HTERT RPE-1 (cell line): ENCODE measurements around the gene ADM5.

Experiments used
- in situ Hi-C: fragments of 300-500 bp; cut with MboI; formaldehyde crosslinking; loops from 4 replicates; pipeline ENCODE4 v1.14.3; 2020; ENCODE audit warnings: low sequenced_read_pairs

The ADM5 gene, protein sequence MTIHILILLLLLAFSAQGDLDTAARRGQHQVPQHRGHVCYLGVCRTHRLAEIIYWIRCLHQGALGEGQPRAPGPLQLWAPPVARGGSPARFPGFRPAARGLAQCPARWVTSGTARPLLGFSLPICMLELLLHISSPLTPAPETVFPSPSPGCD

DNA sequence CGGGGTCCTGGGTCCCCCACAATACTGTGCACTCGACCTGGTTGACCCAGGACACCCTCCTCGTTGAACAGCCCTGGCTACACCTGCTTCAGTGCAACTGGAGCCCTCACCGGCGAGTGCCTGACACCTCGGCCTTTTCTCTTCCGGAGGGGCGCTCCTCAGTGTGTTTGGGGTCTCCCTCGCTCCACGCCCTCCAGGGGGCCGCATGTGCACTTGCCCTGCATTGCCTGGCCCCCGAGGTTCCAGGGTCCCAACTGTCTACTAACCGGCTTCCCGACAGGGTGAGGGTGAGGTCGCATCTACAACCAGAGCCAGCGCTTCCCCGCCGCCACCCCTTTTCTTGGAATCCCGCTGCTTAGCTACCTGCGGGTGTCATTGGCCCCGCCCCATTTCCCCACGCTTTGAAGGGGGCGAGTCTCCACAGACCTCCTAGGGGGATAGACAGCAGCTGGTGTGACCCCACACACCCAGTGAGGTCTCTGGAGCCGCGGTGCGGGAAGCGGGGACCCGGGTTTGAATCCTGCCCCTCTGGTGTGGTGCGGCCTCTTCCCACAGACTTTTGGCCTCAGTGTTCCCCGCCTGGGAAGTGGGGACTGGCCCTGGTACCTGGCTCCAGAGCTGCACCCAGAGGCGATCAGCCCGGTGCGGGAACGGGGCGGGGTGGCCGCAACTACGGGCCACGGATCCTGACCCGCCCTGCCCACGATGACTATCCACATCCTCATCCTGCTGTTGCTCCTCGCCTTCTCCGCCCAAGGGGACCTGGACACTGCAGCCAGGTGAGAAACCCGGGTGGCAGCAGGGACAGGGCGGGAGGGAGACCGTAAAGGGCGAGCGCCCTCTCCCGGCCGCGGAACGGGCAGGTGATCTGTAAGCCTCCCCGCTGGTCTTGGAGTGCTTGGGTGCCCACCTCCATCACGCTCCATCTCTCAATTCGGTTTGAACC is at the start of gene ADM5:
Gene ADM5, plus strand, starts transcription at position 462 of the 946 bp plus-strand sequence. Its CDS starts 244 bp downstream, at position 706.
- in situ Hi-C loops: no loop called here

DNA sequence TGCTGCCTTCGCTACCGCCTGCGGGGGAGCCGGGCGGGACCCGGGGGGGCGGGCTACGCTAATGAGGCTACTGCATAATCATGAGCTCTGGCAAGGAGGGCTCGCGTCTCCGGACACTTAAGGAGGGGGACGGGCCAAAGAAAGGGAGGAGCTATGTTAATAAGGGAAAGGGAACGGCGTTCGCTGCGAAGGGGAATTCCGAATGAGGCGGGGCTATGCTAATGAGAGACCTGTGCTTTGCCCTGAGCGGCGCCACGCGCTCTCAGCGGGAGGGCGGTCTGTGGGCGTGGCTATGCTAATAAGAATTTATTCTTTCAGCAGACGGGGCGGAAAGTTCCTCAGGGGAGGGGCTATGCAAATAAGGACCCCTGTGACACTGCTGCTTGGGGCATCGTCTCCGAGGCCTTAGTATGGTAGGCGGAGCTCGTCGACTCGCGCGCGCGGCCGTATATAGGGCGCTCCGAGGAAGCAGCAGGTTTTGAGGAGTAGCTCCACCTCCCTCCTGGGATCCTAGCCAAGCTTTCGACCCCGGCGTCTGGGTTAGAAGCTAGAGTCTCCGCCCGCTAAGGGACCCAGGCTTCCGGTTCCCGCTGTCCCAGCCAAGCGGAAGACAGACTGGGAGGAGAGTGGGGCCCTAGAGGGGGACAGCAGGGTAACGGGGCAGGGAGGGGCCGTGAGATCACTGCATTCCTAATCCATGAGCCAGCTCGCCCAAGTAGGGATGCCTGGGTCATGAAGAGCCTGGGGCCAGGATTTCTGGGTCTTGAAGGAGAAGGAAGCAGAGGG is 49.1 kb upstream of the ADM5 start, which contains the start of gene RRAS:
Gene RRAS, minus strand, starts transcription at position 31 of the 786 bp plus-strand sequence. CDS start 45 bp downstream, outside the sequence.
- in situ Hi-C loops: no loop called here

DNA sequence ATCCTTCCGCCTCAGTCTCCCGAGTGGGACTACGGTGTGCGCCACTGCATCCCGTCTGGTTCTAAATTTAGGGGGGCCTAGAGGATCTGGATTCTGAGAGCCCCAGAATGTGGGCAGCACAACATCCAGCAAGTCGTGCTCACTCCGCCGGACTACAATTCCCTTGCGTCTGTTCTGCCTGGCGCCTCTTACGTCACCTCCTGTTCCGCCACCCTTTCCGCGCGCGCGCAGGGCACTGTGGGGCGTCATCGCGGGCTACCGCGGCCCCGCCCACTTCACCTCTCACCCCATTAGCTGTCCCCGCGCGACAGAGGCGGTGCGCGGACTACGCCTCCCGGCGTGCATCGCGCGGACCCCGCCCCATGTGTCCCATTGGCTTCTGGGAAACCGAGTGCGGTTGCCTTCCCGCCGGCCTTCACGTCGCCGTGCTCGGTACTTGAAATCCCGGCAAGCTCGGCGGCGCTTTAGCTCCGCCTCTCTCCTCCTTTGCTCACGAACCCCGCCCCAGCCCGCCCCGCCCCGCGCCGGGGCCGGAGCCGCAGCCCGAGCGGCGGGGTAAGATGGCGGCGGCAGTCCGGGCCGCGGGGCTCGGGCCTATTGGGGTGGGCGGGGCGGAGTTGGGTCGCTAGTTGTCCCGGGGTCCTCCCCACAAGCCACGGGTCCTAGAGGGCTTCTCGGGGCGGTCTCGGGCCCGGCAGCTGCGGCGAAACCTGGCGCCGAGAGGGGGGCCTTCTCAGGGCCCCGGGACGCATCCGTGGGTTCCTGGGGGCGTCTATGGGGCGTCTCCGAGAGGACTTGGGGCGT is 47.5 kb upstream of the ADM5 start, which contains the start of gene SCAF1:
Gene SCAF1, plus strand, starts transcription at position 522 of the 804 bp plus-strand sequence. CDS start 2,818 bp downstream, outside the sequence.
- in situ Hi-C loops: no loop called here

DNA sequence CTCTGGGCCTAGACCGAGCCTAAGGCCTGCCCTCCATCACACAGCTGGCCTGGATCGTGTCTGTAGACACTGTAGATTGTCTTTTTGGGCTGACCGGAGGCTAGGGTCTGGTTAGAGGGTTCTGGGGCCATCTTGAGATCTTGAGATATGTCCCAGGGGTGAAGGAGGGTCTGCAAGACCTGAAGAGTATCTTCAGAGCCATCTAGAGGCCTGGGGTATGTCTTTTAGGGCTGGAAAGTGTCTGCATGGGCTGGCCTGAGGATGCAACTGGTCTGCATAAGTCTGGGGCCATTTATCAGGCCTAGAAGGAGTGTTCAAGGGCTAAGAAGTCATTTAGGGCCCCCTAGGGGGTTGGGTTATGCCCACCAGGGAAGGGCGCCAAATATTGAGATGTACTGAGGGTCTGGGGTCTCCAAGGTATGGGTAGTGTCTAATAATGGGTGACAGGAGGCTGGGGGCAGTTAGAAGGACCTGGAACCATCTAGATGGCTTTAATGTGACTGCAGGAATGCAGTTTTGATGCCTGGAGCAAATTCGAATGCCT is 46.8 kb upstream of the ADM5 start:
- in situ Hi-C loops: no loop called here

DNA sequence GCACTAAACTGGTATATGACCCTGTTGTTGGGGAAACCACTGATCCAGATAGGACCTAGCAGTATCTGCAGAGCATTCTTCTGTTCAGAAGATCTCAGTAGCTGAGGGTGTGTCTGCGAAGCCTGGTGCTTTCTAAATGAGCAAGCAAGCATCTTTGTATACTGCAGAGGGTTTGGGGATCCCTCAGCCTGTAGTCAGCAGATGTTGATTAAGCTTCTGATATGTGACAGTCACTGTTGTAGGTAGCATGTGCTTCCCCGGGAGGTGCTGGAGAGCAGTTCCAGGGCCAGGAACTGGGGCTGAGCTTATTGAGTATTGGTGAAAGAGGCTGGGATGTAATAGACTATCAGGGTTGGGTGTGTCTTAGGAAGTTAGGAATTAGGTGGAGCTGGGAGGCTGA is 45.9 kb upstream of the ADM5 start:
- in situ Hi-C loops: no loop called here

DNA sequence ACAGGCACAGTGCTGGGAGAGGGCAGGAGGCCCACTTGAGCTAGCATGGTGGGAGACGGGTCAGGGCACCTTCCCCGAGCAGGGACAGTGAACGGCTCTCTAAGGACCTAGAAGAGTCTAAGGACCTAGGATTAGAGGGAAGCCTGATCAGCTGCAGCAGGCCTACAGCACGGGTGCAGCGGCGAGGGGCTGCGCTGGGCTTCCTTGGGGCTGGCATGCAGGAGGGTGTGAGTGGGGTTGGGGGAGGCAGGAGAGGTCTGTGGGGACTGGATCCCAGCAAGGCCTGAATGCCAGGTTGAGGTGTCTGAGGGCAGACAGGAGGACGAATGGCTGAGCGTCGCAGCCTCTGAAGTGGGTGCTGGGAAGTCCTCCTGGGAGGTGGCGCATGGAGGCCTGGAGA is 43.8 kb upstream of the ADM5 start:
- in situ Hi-C loops: no loop called here

DNA sequence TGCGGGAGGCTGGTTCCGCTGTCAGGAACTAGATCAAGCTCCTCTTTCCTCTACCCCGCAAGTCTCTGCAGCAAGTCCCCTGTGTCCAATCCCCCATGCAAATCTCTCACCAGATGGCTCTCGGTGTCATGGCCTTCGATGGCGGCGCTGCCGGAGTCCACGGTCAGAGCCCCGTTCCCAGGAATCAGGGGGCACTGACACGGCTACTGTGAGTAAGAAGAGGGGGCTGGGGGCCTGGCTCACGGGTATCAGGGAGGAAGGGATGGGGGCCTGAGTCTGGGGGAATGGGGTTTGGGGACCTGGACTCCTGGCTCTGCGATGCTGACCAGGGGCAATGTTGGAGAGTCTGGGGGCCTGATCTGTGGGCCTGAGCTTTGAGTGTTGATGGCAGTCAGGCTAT is 43.4 kb upstream of the ADM5 start:
- in situ Hi-C loops: no loop called here

DNA sequence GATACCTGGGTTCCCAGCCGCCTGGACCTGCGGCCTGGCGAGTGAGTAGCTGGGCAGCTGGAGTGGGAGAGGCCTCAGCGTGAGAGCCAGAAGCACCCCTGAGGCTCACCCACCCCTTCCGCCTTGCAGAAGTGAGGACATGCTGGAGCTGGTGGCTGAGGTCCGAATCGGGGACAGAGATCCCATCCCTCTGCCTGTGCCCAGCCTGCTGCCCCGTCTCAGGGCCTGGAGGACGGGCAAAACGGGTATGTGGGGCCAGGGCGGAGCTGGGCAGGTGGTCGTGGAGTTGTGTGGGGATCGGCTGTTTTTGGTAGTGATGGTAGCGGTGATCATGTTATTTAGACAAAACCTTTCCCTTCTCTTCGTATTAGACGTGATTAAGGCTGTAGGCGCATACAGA is 42.8 kb upstream of the ADM5 start:
- in situ Hi-C loops: no loop called here

DNA sequence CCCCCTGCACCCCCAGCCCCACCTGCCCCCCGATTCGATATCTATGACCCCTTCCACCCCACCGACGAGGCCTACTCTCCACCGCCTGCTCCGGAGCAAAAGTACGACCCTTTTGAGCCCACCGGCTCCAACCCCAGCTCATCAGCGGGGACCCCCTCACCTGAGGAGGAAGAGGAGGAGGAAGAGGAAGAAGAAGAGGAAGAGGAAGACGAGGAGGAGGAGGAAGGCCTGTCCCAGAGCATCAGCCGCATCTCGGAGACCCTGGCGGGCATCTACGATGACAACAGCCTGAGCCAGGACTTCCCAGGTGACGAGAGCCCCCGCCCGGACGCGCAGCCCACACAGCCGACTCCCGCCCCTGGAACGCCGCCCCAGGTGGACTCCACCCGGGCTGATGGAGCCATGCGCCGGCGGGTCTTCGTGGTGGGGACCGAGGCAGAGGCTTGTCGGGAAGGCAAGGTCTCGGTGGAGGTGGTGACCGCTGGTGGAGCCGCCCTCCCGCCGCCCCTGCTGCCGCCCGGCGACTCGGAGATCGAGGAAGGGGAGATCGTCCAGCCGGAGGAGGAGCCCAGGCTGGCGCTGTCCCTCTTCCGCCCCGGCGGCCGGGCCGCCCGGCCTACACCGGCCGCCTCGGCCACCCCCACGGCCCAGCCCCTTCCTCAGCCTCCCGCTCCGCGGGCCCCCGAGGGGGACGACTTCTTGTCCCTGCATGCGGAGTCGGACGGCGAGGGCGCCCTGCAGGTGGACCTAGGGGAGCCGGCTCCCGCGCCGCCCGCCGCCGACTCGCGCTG is 38.2 kb upstream of the ADM5 start:
- in situ Hi-C loops: no loop called here

DNA sequence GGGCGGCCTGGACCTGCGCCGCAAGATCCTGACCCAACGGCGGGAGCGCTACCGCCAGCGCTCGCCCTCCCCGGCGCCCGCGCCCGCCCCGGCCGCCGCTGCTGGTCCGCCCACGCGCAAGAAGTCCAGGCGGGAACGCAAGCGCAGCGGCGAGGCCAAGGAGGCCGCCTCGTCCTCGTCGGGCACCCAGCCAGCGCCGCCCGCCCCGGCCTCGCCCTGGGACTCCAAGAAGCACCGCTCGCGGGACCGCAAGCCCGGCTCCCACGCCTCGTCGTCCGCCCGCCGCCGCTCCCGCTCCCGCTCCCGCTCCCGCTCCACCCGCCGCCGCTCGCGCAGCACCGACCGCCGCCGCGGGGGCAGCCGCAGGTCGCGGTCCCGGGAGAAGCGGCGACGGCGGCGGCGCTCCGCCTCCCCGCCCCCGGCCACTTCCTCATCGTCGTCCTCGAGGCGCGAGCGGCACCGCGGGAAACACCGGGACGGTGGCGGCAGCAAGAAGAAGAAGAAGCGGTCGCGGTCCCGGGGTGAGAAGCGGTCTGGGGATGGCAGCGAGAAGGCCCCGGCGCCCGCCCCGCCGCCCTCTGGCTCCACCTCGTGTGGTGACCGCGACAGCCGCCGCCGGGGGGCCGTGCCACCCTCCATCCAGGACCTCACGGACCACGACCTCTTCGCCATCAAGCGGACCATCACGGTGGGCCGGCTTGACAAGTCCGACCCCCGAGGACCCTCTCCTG is 37.4 kb upstream of the ADM5 start:
- in situ Hi-C loops: no loop called here

DNA sequence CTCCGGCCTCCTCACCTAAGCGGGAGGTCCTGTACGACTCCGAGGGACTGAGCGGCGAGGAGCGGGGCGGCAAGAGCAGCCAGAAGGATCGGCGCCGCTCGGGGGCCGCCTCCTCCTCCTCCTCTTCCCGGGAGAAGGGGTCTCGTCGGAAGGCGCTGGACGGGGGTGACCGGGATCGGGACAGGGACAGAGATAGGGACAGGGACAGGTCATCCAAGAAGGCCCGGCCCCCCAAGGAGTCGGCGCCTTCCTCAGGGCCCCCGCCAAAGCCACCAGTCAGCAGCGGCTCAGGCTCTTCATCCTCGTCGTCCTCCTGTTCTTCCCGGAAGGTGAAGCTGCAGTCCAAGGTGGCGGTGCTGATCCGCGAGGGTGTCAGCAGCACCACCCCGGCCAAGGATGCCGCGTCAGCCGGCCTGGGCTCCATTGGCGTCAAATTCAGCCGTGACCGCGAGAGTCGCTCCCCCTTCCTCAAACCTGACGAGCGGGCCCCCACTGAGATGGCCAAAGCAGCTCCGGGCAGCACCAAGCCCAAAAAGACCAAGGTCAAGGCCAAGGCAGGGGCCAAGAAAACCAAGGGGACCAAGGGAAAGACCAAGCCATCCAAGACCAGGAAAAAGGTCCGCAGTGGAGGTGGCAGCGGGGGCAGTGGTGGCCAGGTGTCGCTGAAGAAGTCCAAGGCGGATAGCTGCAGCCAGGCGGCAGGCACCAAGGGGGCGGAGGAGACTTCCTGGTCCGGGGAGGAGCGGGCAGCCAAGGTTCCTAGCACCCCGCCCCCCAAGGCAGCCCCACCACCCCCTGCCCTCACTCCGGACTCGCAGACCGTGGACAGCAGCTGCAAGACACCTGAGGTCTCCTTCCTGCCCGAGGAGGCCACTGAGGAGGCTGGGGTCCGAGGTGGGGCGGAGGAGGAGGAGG is 36.6 kb upstream of the ADM5 start:
- in situ Hi-C loops: no loop called here

DNA sequence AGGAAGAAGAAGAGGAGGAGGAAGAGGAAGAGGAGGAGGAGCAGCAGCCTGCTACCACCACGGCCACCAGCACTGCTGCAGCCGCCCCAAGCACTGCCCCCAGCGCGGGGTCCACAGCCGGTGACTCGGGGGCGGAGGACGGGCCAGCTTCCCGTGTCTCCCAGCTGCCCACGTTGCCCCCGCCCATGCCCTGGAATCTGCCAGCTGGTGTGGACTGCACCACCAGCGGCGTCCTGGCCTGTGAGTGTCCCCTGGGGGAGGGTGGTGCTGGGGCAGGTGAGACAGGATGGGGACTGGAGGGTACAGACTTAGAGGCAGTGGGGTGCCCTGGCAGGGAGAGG is 36.0 kb upstream of the ADM5 start:
- in situ Hi-C loops: no loop called here

DNA sequence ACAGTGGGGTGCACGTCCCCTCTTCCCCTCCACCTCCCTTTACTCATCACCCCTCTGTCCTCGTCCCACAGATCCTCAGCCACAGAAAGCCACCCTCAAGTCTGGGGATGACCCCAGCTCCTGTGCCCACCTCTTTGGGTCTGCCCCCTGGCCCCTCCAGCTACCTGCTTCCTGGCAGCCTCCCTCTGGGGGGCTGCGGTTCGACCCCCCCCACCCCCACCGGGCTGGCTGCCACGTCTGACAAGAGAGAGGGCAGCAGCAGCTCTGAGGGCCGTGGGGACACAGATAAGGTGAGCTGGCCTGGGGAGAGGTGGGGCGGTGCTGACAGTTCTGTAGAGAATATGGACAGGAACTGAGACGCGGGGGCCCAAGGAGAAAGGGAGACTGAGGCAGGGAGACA is 34.8 kb upstream of the ADM5 start:
- in situ Hi-C loops: no loop called here

DNA sequence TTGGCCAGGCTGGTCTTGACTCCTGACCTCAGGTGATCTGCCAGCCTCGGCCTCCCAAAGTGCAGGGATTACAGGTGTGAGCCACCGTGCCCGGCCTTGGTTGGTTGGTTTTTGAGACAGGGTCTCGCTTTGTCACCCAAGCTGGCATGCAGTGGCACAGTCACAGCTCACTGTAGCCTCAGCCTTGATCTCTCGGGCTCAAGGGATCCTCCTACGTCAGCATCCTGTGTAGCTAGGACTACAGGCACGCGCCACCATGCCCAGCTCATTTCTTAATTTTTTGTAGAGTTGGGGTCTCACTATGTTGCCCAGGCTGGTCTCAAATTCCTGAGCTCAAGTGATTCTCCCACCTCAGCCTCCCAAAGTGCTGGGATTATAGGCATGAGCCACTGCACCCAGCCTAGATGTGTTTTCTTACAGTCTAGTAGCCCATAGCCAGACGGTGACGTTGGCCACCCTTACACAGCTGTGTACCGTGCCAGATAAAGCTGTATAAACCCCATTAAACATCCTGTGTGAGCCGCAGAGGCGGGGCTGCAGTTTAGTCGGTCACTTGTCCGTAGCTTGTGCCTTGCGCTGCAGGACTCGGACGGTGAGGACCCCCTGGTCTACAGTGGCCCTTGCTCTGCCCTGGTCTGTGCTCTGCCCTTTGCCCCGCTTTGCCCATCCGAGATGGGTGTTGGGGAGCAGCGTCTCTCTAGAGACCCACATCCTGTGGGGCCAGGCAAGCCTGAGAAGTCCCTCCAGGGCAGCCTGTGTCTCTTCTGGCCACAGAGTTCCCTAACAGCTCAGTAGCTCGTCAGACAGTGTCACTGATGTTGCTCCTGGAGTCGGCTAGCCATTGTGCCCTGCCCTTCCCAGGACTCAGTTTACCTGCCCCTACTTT is 33.6 kb upstream of the ADM5 start:
- in situ Hi-C loops: no loop called here

DNA sequence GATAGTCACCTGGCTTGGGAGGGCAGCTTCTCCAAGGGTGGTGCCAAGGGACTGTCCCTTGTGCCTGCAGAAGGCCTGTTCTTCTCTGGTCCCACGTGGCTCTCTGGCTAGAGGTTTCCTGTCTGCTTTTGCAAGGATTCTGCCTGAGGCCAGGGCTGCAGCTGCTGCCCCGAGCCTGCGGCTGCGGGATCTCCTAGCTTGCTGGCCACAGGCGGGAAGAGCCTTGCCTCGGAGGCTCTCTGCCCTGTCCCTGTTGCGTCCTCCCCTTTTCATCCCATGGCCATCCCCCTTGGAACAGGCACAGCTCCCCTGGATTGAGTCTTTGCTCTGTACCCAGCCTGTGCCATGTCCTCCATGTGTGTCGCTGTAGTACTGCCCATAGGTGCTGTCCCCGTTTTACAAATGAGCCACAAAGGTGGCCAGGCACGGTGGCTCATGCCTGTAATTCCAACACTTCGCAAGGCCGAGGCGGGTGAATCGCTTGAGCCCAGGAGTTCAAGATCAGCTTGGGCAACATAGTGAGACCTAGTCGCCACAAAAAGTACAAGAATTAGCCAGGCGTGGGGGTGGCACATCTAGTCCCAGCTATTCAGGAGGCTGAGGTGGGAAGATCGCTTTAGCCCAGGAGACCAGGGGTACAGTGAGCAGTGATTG is 32.8 kb upstream of the ADM5 start:
- in situ Hi-C loops: no loop called here

DNA sequence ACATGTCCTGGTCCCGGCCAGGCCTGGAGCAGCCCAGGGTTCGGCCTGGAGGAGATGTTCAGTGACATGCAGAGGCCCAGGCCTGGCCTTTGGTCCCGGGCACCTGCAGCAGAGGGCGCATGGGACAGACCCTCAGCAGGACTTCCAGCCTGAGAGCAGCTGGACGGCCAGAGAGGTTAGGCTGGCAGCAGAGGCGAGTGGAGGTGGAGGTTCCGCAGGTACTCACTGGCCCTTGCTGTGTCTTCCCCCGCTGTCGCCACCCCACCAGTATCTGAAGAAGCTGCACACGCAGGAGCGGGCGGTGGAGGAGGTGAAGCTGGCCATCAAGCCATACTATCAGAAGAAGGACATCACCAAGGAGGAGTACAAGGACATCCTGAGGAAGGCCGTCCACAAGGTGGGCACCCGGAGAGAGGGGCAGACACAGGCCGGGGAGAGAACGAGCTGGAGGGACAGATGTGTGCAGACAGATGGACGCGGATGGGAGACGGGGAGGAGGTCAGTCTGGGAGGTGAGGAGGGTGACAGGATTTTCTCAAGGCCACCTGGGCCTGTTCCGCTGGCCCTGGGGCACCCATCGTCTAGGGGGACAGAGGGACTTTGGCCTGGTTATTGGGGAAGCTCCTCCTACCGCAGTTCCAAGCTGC is 31.8 kb upstream of the ADM5 start:
- in situ Hi-C loops: no loop called here
